Measurements from ENCODE around the gene SCYGR3. TPM values are rescaled to one million over a fixed set of nuclear protein-coding genes. Genes with fewer than 3 reads are reported as not detected.

Gene SCYGR3
- total RNA-seq, result not detected in 2 replicates

DNA sequence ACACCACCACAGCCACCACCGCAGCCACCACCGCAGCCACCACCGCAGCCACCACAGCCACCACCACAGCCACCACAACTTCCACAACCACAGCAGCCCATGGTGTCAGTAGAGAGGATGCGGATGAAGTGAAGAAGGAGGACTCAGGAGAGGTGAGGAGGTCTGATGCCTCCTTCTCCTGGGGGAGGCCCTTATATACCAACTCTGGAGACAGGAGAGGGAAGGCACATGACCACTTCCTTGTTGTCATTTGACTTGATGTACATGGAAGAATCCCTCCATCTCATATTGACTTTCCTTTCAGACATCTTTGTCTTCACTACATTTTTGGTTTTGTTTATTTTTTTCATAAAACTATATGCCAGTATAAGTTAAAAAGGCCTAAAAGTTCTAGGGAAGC lies at the start of gene SCYGR3:
SCYGR3 (minus strand) TSS at position 101 of the 400 bp plus-strand sequence; CDS start at position 101, 0 bp downstream.
- intact Hi-C loops (cut with micrococcal nuclease), result no loop called here
- Mint-ChIP-seq H3K27ac (no peak within 1 kb of the TSS), H3K4me3 (no peak within 1 kb of the TSS), H3K4me1 (ENCODE audit: low read depth) (no peaks in the 10 kb centered on the region), H3K9me3 (no peaks in the 10 kb centered on the region), H3K27me3 (ENCODE audit: insufficient read depth) (peaks cover 28% of the 10 kb centered on the region), H3K36me3 (ENCODE audit: low read depth) (no peaks in the 10 kb centered on the region)
- no peak for DNase-seq (ENCODE audit: low spot score)

GRCh38 chr2:227661827-227662226 lies 47.2 kb upstream of the SCYGR3 start:
- Mint-ChIP-seq H3K4me1 (ENCODE audit: low read depth) (no peaks in the 10 kb centered on the region), H3K27me3 (ENCODE audit: insufficient read depth) (no peaks in the 10 kb centered on the region), H3K9me3 (no peaks in the 10 kb centered on the region), H3K36me3 (ENCODE audit: low read depth) (no peaks in the 10 kb centered on the region), H3K4me3 (no peak overlapping the region), H3K27ac (no peak overlapping the region)
- no peak for DNase-seq (ENCODE audit: low spot score)
- intact Hi-C loops (cut with micrococcal nuclease), result no loop called here

GRCh38 chr2:227661025-227661649 lies 46.5 kb upstream of the SCYGR3 start:
- Mint-ChIP-seq H3K9me3 (no peaks in the 10 kb centered on the region), H3K4me1 (ENCODE audit: low read depth) (no peaks in the 10 kb centered on the region), H3K27ac (no peak overlapping the region), H3K27me3 (ENCODE audit: insufficient read depth) (no peaks in the 10 kb centered on the region), H3K36me3 (ENCODE audit: low read depth) (no peaks in the 10 kb centered on the region), H3K4me3 (no peak overlapping the region)
- DNase-seq (ENCODE audit: low spot score), result no peak
- intact Hi-C loops (cut with micrococcal nuclease), result no loop called here

DNA sequence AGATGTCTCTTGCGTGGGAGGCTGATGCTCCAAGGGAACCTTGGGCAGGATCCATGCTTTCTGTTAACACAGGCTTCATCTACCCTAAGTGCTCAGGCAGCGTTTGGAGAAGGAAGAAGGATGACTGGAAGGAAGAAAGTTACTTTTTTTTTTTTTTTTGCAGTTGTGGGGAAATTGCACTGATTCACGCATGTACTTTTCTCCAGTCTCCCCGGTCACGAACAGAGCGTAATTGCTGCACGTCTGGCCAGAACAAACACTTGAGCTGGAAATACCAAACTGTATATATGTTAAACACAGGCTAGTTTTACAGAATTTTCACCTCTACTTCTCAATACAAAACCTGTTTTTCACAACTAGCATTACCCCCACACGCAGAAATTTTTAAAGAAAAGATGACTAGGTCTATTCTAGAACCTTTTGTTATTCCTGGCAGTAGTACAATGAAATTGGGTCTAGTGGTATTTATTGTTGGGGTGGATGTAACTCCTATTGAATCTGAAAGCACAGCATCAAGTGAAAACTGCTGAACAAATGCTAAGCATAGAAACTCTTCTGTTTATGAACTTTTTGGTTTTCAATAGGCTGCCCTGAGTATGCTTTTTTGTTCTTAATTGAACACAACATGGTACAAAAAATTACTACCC lies 42.7 kb upstream of the SCYGR3 start:
- H3K4me3 Mint-ChIP-seq, result no peak overlapping the region
- no peaks in the 10 kb centered on the region for H3K9me3 Mint-ChIP-seq
- H3K27ac Mint-ChIP-seq, result no peak overlapping the region
- no peaks in the 10 kb centered on the region for H3K36me3 Mint-ChIP-seq (ENCODE audit: low read depth)
- H3K27me3 Mint-ChIP-seq (ENCODE audit: insufficient read depth), result no peaks in the 10 kb centered on the region
- no peak for DNase-seq (ENCODE audit: low spot score)
- intact Hi-C loops (cut with micrococcal nuclease), result loop anchor here (5.0 to 10.0 kb wide), 2 partner anchors 185 to 243 kb away; partner anchors contain the start of gene AGFG1
- H3K4me1 Mint-ChIP-seq (ENCODE audit: low read depth), result no peaks in the 10 kb centered on the region

- Mint-ChIP-seq H3K36me3 (ENCODE audit: low read depth) (no peaks in the 10 kb centered on the region), H3K27ac (no peak overlapping the region), H3K4me1 (ENCODE audit: low read depth) (no peaks in the 10 kb centered on the region), H3K4me3 (no peak overlapping the region), H3K9me3 (no peaks in the 10 kb centered on the region), H3K27me3 (ENCODE audit: insufficient read depth) (peaks cover 3% of the 10 kb centered on the region)
- intact Hi-C loops (cut with micrococcal nuclease), result loop anchor here (5.0 to 10.0 kb wide), 2 partner anchors 183 to 241 kb away; partner anchors contain the start of gene AGFG1
- DNase-seq (ENCODE audit: low spot score), result no peak
Observed at GRCh38 chr2:227655454-227655853, 40.8 kb upstream of the SCYGR3 start.

DNA sequence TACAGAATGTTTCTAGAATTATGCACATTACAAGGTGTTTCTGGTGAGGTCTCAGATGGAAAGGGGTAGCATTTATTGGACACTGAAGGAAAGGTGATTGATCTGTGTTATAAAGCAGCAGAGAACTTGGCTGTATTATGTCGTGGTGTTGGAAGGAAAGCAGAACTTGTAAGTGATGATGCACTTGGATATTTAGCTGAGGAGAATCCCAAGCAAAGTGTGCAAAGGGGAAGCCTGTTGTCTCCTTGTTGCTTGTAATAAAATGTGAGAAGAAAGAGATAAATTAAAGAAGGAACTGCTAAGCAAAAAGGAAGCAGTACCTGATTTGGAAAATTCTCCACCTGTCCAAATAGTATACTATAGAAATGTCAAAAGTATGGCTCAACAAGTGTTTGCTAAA lies 39.8 kb upstream of the SCYGR3 start:
- H3K27ac Mint-ChIP-seq, result no peak overlapping the region
- intact Hi-C loops (cut with micrococcal nuclease), result loop anchor here (10.0 kb wide), 1 partner anchor 240 kb away; no protein-coding TSS in a partner anchor
- no peak for DNase-seq (ENCODE audit: low spot score)
- H3K4me1 Mint-ChIP-seq (ENCODE audit: low read depth), result no peaks in the 10 kb centered on the region
- peaks cover 3% of the 10 kb centered on the region for H3K27me3 Mint-ChIP-seq (ENCODE audit: insufficient read depth)
- H3K9me3 Mint-ChIP-seq, result no peaks in the 10 kb centered on the region
- no peak overlapping the region for H3K4me3 Mint-ChIP-seq
- no peaks in the 10 kb centered on the region for H3K36me3 Mint-ChIP-seq (ENCODE audit: low read depth)

GRCh38 chr2:227653419-227653818 lies 38.8 kb upstream of the SCYGR3 start:
- intact Hi-C loops (cut with micrococcal nuclease), result loop anchor here (10.0 kb wide), 1 partner anchor 239 kb away; no protein-coding TSS in a partner anchor
- Mint-ChIP-seq H3K9me3 (no peaks in the 10 kb centered on the region), H3K4me1 (ENCODE audit: low read depth) (no peaks in the 10 kb centered on the region), H3K36me3 (ENCODE audit: low read depth) (no peaks in the 10 kb centered on the region), H3K4me3 (no peak overlapping the region), H3K27ac (no peak overlapping the region), H3K27me3 (ENCODE audit: insufficient read depth) (peaks cover 3% of the 10 kb centered on the region)
- DNase-seq (ENCODE audit: low spot score), result no peak

DNA sequence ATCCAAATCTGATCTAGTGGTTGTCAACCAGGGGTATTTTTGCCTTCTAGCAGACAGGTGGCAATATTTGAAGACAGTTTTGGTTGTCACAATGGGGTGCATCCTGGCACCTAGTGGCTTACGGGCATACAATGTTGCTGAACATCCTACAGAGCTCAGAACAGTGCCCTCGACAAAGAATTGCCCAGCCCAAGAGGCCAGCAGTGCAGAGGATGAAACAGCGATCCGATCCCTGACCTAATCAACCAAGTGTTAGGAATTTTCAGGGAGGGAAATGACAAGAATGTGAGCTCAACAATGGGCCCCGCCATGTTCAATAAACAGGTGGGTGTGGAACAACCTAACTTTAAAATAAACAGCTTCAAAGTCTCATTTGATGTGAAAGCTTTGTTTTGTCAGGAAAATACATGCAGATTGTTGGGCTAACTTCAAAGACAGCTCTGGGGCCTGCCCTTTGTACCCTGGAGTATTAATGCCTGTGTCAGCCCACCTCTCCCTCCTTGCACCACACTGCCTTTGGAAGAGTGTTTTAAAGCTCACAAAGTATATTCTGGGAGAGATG lies 29.4 kb upstream of the SCYGR3 start:
- no peaks in the 10 kb centered on the region for H3K9me3 Mint-ChIP-seq
- H3K4me3 Mint-ChIP-seq, result no peak overlapping the region
- H3K27ac Mint-ChIP-seq, result no peak overlapping the region
- peaks cover 3% of the 10 kb centered on the region for H3K27me3 Mint-ChIP-seq (ENCODE audit: insufficient read depth)
- intact Hi-C loops (cut with micrococcal nuclease), result no loop called here
- DNase-seq (ENCODE audit: low spot score), result no peak
- H3K36me3 Mint-ChIP-seq (ENCODE audit: low read depth), result no peaks in the 10 kb centered on the region
- H3K4me1 Mint-ChIP-seq (ENCODE audit: low read depth), result no peaks in the 10 kb centered on the region

DNA sequence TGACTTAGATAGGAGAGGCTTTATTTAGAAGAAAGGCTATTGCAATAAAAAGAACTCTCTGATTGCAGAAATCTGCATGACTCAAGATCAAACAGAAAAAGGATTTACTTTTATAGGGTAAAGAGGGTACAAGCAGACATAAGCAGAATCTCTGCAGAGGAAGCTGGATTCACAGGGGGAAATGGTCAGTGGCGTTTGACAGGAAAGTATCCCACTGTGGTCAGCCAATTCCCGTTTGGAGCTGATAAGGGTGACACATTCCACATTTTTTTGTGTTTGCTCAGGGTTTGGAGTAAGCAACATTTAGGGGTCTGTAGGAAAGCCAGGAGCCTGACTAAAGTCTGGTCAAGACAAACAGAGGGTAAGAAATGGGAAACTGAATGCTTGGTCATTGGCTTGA lies 28.0 kb upstream of the SCYGR3 start:
- Mint-ChIP-seq H3K27ac (no peak overlapping the region), H3K9me3 (no peaks in the 10 kb centered on the region), H3K4me1 (ENCODE audit: low read depth) (no peaks in the 10 kb centered on the region), H3K27me3 (ENCODE audit: insufficient read depth) (peaks cover 3% of the 10 kb centered on the region), H3K4me3 (no peak overlapping the region), H3K36me3 (ENCODE audit: low read depth) (no peaks in the 10 kb centered on the region)
- no peak for DNase-seq (ENCODE audit: low spot score)
- intact Hi-C loops (cut with micrococcal nuclease), result no loop called here

DNA sequence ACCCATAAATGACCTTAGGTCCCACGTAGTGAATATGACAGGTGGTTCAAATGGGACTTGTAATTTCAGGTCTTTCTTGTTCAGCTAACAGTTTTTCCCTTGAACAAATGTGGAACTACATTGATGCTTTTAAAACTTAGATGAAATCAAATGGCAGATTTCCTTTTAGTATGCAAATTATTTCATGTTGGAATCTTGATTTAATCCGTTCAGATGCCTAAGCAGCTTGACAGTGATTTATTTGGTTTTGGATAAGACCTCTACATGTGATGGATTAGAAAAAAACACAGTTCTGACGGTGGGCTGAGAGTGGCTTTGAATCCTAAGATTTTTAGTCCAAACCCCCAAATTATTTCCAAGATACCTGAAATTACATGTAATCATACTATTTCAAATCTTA lies 19.6 kb upstream of the SCYGR3 start:
- Mint-ChIP-seq H3K27ac (no peak overlapping the region), H3K27me3 (ENCODE audit: insufficient read depth) (peaks cover 16% of the 10 kb centered on the region), H3K4me3 (no peak overlapping the region), H3K9me3 (no peaks in the 10 kb centered on the region), H3K36me3 (ENCODE audit: low read depth) (no peaks in the 10 kb centered on the region), H3K4me1 (ENCODE audit: low read depth) (no peaks in the 10 kb centered on the region)
- intact Hi-C loops (cut with micrococcal nuclease), result no loop called here
- DNase-seq (ENCODE audit: low spot score), result no peak

- intact Hi-C loops (cut with micrococcal nuclease), result no loop called here
- H3K4me3 Mint-ChIP-seq, result no peak overlapping the region
- H3K27ac Mint-ChIP-seq, result no peak overlapping the region
- peaks cover 16% of the 10 kb centered on the region for H3K27me3 Mint-ChIP-seq (ENCODE audit: insufficient read depth)
- H3K36me3 Mint-ChIP-seq (ENCODE audit: low read depth), result no peaks in the 10 kb centered on the region
- no peaks in the 10 kb centered on the region for H3K4me1 Mint-ChIP-seq (ENCODE audit: low read depth)
- DNase-seq (ENCODE audit: low spot score), result no peak
- no peaks in the 10 kb centered on the region for H3K9me3 Mint-ChIP-seq
Observed at GRCh38 chr2:227632827-227633226, 18.2 kb upstream of the SCYGR3 start.

GRCh38 chr2:227630322-227630721 lies 15.7 kb upstream of the SCYGR3 start:
- intact Hi-C loops (cut with micrococcal nuclease), result no loop called here
- H3K27me3 Mint-ChIP-seq (ENCODE audit: insufficient read depth), result peaks cover 20% of the 10 kb centered on the region
- no peaks in the 10 kb centered on the region for H3K36me3 Mint-ChIP-seq (ENCODE audit: low read depth)
- H3K9me3 Mint-ChIP-seq, result no peaks in the 10 kb centered on the region
- no peak overlapping the region for H3K4me3 Mint-ChIP-seq
- DNase-seq (ENCODE audit: low spot score), result no peak
- no peak overlapping the region for H3K27ac Mint-ChIP-seq
- H3K4me1 Mint-ChIP-seq (ENCODE audit: low read depth), result no peaks in the 10 kb centered on the region

- Mint-ChIP-seq H3K4me1 (ENCODE audit: low read depth) (no peaks in the 10 kb centered on the region), H3K27me3 (ENCODE audit: insufficient read depth) (peaks cover 20% of the 10 kb centered on the region), H3K9me3 (no peaks in the 10 kb centered on the region), H3K4me3 (no peak overlapping the region), H3K27ac (no peak overlapping the region), H3K36me3 (ENCODE audit: low read depth) (no peaks in the 10 kb centered on the region)
- DNase-seq (ENCODE audit: low spot score), result no peak
- intact Hi-C loops (cut with micrococcal nuclease), result no loop called here
Observed at GRCh38 chr2:227629435-227629834, 14.8 kb upstream of the SCYGR3 start.
